ENCODE results near the gene RBM38.
A peak's percentile ranks its signal among the peaks of the same experiment; 100 is the strongest.

The RBM38 gene

GRCh38 chr20:57389695-57390603 is 1.2 kb upstream of the RBM38 start:
- H3K9me3 Mint-ChIP-seq: no peaks in the 10 kb centered on the region
- CTCF ChIA-PET: interaction anchor here (0.7 to 1.7 kb wide), 10 partner anchors 8 to 118 kb away, joined by 3 to 8 read pairs (median 4); no protein-coding TSS in a partner anchor
- peak; percentile 72 for DNase-seq
- H3K4me1 Mint-ChIP-seq: peaks cover 42% of the 10 kb centered on the region
- peaks cover 30% of the 10 kb centered on the region for H3K36me3 Mint-ChIP-seq
- H3K4me3 Mint-ChIP-seq: peak overlapping the region; percentile 77
- no peaks in the 10 kb centered on the region for H3K27me3 Mint-ChIP-seq
- H3K27ac Mint-ChIP-seq: peak overlapping the region; percentile 93

DNA sequence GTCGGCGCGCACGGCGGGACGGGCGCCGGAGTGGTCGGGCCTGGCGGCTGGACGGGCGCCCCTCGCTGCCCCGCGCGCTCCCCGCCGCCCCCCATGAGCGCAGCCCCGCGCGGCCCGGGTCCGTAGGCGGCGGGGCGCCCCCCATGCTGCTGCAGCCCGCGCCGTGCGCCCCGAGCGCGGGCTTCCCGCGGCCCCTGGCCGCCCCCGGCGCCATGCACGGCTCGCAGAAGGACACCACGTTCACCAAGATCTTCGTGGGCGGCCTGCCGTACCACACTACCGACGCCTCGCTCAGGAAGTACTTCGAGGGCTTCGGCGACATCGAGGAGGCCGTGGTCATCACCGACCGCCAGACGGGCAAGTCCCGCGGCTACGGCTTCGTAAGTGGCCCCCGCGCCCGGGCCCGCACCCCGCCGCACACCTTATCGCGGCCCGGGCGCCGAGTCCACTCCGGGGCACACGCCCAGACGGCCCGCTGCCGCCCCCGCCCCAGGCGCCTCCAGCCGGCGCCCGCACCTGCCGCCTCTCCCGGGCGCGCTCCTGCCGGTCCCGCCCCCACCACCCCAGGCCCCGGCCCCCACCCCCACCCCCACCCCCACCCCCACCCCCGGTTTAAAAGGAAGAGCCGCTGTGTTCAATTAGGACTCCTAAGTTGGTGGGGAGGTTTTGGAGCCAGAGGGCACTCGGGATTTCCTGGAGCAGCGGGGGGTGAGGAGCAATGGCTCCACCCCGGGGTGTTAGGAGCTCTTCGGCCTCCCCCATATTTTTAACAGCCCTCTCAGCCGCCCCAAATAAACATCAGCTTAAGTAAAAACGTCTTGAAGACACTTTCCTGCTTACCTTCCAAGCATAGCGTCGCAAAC is 474 bp downstream of the RBM38 start:
- CTCF ChIA-PET: interaction anchor here (0.7 to 1.9 kb wide), 8 partner anchors 10 to 107 kb away, joined by 3 to 8 read pairs (median 4); no protein-coding TSS in a partner anchor
- peak; percentile 45 for DNase-seq

GRCh38 chr20:57392512-57393271 is 1.5 kb downstream of the RBM38 start:
- peak overlapping the region; percentile 95 for H3K27ac Mint-ChIP-seq
- DNase-seq: peak; percentile 93
- peaks cover 55% of the 10 kb centered on the region for H3K36me3 Mint-ChIP-seq
- no peaks in the 10 kb centered on the region for H3K9me3 Mint-ChIP-seq
- no peaks in the 10 kb centered on the region for H3K27me3 Mint-ChIP-seq
- CTCF ChIA-PET: interaction anchor here (0.7 to 1.9 kb wide), 6 partner anchors 9 to 106 kb away, joined by 3 to 4 read pairs (median 4); no protein-coding TSS in a partner anchor
- peaks cover 68% of the 10 kb centered on the region for H3K4me1 Mint-ChIP-seq
- H3K4me3 Mint-ChIP-seq: peak overlapping the region; percentile 97

More for the DNA sequence above, 474 bp downstream of the RBM38 start:
- H3K36me3 Mint-ChIP-seq: peaks cover 45% of the 10 kb centered on the region
- H3K4me1 Mint-ChIP-seq: peaks cover 58% of the 10 kb centered on the region
- peak overlapping the region; percentile 97 for H3K4me3 Mint-ChIP-seq
- H3K27me3 Mint-ChIP-seq: no peaks in the 10 kb centered on the region
- peak overlapping the region; percentile 95 for H3K27ac Mint-ChIP-seq
- H3K9me3 Mint-ChIP-seq: no peaks in the 10 kb centered on the region

GRCh38 chr20:57393321-57394120 is 2.3 kb downstream of the RBM38 start:
- Mint-ChIP-seq H3K27me3 (no peaks in the 10 kb centered on the region), H3K36me3 (peaks cover 61% of the 10 kb centered on the region), H3K9me3 (no peaks in the 10 kb centered on the region), H3K4me1 (peaks cover 74% of the 10 kb centered on the region), H3K27ac (peak overlapping the region; percentile 95), H3K4me3 (peak overlapping the region; percentile 97)
- CTCF ChIA-PET: interaction anchor here (1.5 kb wide), 1 partner anchor 42 kb away, joined by 3 read pairs; no protein-coding TSS in a partner anchor
- no peak for DNase-seq

DNA sequence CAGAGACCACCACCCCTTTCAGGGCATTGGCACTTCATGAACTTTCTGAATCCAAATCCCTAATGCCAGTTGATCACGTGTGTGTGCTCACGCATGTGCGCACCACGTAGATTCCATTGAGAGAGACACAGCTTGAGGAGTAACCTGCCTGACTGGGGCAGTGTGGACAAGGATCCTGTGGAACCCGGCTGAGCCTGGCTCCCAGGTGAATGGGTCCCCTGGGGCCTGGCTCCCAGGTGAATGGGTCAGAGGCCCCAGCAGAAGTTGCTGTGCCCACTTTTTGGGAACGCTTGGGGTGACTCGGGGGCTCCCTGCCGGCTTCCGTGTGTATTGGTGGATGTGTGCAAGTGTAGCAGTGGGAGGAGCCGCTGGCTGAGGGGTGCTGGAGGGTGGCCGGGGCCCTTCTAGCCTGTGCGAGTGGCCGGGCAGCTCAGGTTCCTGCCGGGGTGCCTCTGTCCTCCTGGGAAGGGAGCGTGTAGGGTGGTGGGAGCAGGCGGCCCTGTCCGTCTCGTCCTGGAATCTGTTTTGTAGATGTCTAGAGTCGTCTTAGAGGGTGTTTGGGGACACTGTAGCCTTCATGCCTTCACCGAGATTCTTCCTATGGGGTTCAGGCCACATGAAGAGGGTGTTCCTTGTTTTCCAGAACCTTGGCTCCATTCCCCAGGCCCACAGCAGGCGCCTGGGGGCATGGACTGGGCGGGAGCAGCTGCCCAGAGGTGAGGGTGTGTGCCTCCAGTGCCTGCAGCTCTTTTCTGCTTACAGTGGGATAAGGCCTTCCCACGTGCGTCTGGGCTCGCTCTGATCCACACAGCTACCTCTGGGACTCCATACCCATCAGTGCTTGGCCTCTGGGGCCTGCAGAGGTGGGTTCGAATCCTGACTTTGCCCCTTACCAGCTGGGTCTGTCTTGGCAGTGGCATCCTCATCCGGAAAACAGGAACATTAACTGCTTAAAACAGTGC is 3.2 kb downstream of the RBM38 start:
- H3K27ac Mint-ChIP-seq: peak overlapping the region; percentile 95
- peaks cover 70% of the 10 kb centered on the region for H3K36me3 Mint-ChIP-seq
- H3K4me3 Mint-ChIP-seq: peak overlapping the region; percentile 97
- CTCF ChIA-PET: no interaction called here
- H3K9me3 Mint-ChIP-seq: no peaks in the 10 kb centered on the region
- DNase-seq: no peak
- H3K4me1 Mint-ChIP-seq: peaks cover 77% of the 10 kb centered on the region
- H3K27me3 Mint-ChIP-seq: no peaks in the 10 kb centered on the region

- CTCF ChIA-PET: interaction anchor here (0.8 to 4.9 kb wide), 3 partner anchors 16 to 100 kb away, joined by 3 to 26 read pairs (median 3); no protein-coding TSS in a partner anchor
- Mint-ChIP-seq H3K9me3 (no peaks in the 10 kb centered on the region), H3K4me3 (peak overlapping the region; percentile 97), H3K4me1 (peaks cover 77% of the 10 kb centered on the region), H3K27ac (peak overlapping the region; percentile 68), H3K36me3 (peaks cover 77% of the 10 kb centered on the region), H3K27me3 (no peaks in the 10 kb centered on the region)
- DNase-seq: no peak
These were observed 4.1 kb downstream of the RBM38 start for GRCh38 chr20:57395111-57395966.

GRCh38 chr20:57396212-57396983 is 5.2 kb downstream of the RBM38 start:
- no peak for DNase-seq
- H3K4me1 Mint-ChIP-seq: peaks cover 81% of the 10 kb centered on the region
- H3K4me3 Mint-ChIP-seq: peak overlapping the region; percentile 77
- H3K27ac Mint-ChIP-seq: peak overlapping the region; percentile 97
- no peaks in the 10 kb centered on the region for H3K27me3 Mint-ChIP-seq
- peaks cover 87% of the 10 kb centered on the region for H3K36me3 Mint-ChIP-seq
- H3K9me3 Mint-ChIP-seq: no peaks in the 10 kb centered on the region
- CTCF ChIA-PET: interaction anchor here (0.8 to 4.9 kb wide), 3 partner anchors 17 to 99 kb away, joined by 3 to 26 read pairs (median 3); no protein-coding TSS in a partner anchor

- no peak for DNase-seq
- Mint-ChIP-seq H3K27me3 (no peaks in the 10 kb centered on the region), H3K4me3 (peak overlapping the region; percentile 77), H3K4me1 (peaks cover 89% of the 10 kb centered on the region), H3K36me3 (peaks cover 91% of the 10 kb centered on the region), H3K9me3 (no peaks in the 10 kb centered on the region), H3K27ac (peak overlapping the region; percentile 97)
- CTCF ChIA-PET: interaction anchor here (1.0 to 4.9 kb wide), 5 partner anchors 10 to 690 kb away, joined by 3 to 26 read pairs (median 11); no protein-coding TSS in a partner anchor
These were observed 5.9 kb downstream of the RBM38 start for GRCh38 chr20:57396984-57397692.

- peaks cover 91% of the 10 kb centered on the region for H3K36me3 Mint-ChIP-seq
- peaks cover 94% of the 10 kb centered on the region for H3K4me1 Mint-ChIP-seq
- peak overlapping the region; percentile 97 for H3K27ac Mint-ChIP-seq
- peak overlapping the region; percentile 77 for H3K4me3 Mint-ChIP-seq
- DNase-seq: peak; percentile 69
- H3K9me3 Mint-ChIP-seq: no peaks in the 10 kb centered on the region
- H3K27me3 Mint-ChIP-seq: no peaks in the 10 kb centered on the region
- CTCF ChIA-PET: interaction anchor here (0.7 to 4.9 kb wide), 7 partner anchors 10 to 690 kb away, joined by 3 to 26 read pairs (median 8); no protein-coding TSS in a partner anchor
These were observed 6.5 kb downstream of the RBM38 start for GRCh38 chr20:57397693-57398108.

DNA sequence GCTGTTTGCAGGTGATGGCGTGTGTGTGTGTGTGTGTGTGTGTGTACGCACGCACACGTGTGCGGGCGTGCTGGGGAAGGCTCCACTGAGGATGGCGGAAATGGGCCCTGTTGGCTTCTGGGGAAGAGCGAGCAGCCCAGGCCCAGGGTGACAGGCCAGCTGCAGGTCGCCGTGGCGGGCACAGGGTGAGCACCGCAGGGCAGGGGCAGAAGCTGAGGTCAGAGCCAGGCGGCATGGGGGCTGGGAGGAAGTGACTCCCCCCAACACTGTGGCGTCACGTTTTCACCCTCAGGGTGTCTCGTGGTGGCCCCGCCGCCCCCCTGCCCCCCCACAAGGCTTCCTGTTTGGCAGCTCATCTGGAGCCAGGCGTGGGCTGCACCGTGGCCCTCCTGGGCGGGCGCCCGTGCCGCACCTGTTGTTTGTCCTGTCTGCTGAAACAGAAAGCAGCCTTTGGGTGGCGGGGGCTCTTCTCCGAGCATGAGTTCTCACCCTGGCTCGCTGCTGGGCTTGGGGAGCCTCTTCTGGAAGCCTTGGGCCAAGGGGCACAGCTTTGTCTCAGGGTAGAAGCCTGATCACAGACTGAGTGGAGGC is 7.1 kb downstream of the RBM38 start:
- peaks cover 91% of the 10 kb centered on the region for H3K36me3 Mint-ChIP-seq
- peak overlapping the region; percentile 77 for H3K4me3 Mint-ChIP-seq
- H3K27me3 Mint-ChIP-seq: no peaks in the 10 kb centered on the region
- peak overlapping the region; percentile 97 for H3K27ac Mint-ChIP-seq
- CTCF ChIA-PET: interaction anchor here (0.6 to 4.9 kb wide), 11 partner anchors 11 to 689 kb away, joined by 3 to 26 read pairs (median 3); no protein-coding TSS in a partner anchor
- DNase-seq: peak; percentile 95
- H3K4me1 Mint-ChIP-seq: peaks cover 95% of the 10 kb centered on the region
- no peaks in the 10 kb centered on the region for H3K9me3 Mint-ChIP-seq
